GM21423 (cell line): ENCODE data around the gene BTNL2.
A peak's percentile ranks its signal among the peaks of the same experiment; 100 is the strongest.
"Not testable (repeated sequence)": the region's sequence is repeated elsewhere in the genome, so short reads cannot be mapped to it uniquely, and the experiment has no call there.

Source experiments
- ATAC-seq: cut with Tn5 transposase; IDR thresholded peaks from one replicate; pipeline ENCODE4 v1.9.1; 2021; ENCODE audit warnings: mild to moderate bottlenecking, moderate library complexity; ENCODE audit not compliant: unreplicated experiment

BTNL2 gene

GRCh38 chr6:32406857-32407256 lies at the start of gene BTNL2:
TSS of gene BTNL2 (minus strand) at chr6:32407181. CDS start at chr6:32407123, 58 bp downstream.
- no peak for ATAC-seq

GRCh38 chr6:32449088-32449736 lies 42.2 kb upstream of the BTNL2 start:
- ATAC-seq, result no peak

- ATAC-seq, result no peak
These were observed 41.0 kb upstream of the BTNL2 start for GRCh38 chr6:32447932-32448331.

- ATAC-seq, result no peak
These were observed 38.4 kb upstream of the BTNL2 start for GRCh38 chr6:32445321-32445854.

- ATAC-seq, result no peak
These were observed 37.5 kb upstream of the BTNL2 start for GRCh38 chr6:32444433-32444832.

GRCh38 chr6:32442977-32443552 lies 36.1 kb upstream of the BTNL2 start:
- ATAC-seq, result no peak

GRCh38 chr6:32442243-32442667 lies 35.3 kb upstream of the BTNL2 start:
- no peak for ATAC-seq

- ATAC-seq, result peak; percentile 71
These were observed 32.7 kb upstream of the BTNL2 start, which contains the start of gene HLA-DRA for GRCh38 chr6:32439602-32440214. TSS of gene HLA-DRA (plus strand) at chr6:32439887. CDS start at chr6:32439951, 64 bp downstream.

GRCh38 chr6:32439139-32439538 lies 32.2 kb upstream of the BTNL2 start:
- ATAC-seq, result no peak

- peak; percentile 67 for ATAC-seq
These were observed 30.2 kb upstream of the BTNL2 start for GRCh38 chr6:32436995-32437836.

GRCh38 chr6:32436186-32436585 lies 29.2 kb upstream of the BTNL2 start:
- no peak for ATAC-seq

GRCh38 chr6:32433950-32434349 lies 27.0 kb upstream of the BTNL2 start:
- ATAC-seq, result not testable (repeated sequence)

GRCh38 chr6:32432050-32432450 lies 25.1 kb upstream of the BTNL2 start:
- no peak for ATAC-seq

- no peak for ATAC-seq
These were observed 24.2 kb upstream of the BTNL2 start for GRCh38 chr6:32431142-32431541.

- ATAC-seq, result no peak
These were observed 23.2 kb upstream of the BTNL2 start for GRCh38 chr6:32430179-32430578.

- no peak for ATAC-seq
These were observed 21.0 kb upstream of the BTNL2 start for GRCh38 chr6:32427934-32428474.

- no peak for ATAC-seq
These were observed 20.2 kb upstream of the BTNL2 start for GRCh38 chr6:32427218-32427617.

GRCh38 chr6:32426338-32426737 lies 19.4 kb upstream of the BTNL2 start:
- ATAC-seq, result no peak

GRCh38 chr6:32424589-32425300 lies 17.8 kb upstream of the BTNL2 start:
- no peak for ATAC-seq

- no peak for ATAC-seq
These were observed 9.1 kb upstream of the BTNL2 start for GRCh38 chr6:32416036-32416435.
